Limb (tissue), 2 donors: ENCODE data around the gene MOB3C.

Experiments used
- DNase-seq, 2 donors: peaks; one replicate each; pipeline ENCODE4 v3.0.0-alpha.2; 2016; ENCODE audit errors: extremely low spot score in 2 of 2

MOB3C gene

GRCh38 chr1:46576596-46576995 lies 40.0 kb downstream of the MOB3C start:
- DNase-seq = no peak

- no peak for DNase-seq
Observed at GRCh38 chr1:46575778-46576177, 40.8 kb downstream of the MOB3C start.

- DNase-seq = no peak
Observed at GRCh38 chr1:46575300-46575699, 41.3 kb downstream of the MOB3C start.

- no peak for DNase-seq
Observed at GRCh38 chr1:46571691-46572225, 44.9 kb downstream of the MOB3C start.

- DNase-seq = no peak
Observed at GRCh38 chr1:46569884-46570725, 46.5 kb downstream of the MOB3C start.

- DNase-seq = no peak
Observed at GRCh38 chr1:46569116-46569515, 47.5 kb downstream of the MOB3C start.

- DNase-seq = no peak
Observed at GRCh38 chr1:46568461-46568891, 48.1 kb downstream of the MOB3C start.

- DNase-seq = no peak
Observed at GRCh38 chr1:46563341-46563740, 53.3 kb downstream of the MOB3C start.

- no peak for DNase-seq
Observed at GRCh38 chr1:46562498-46562897, 54.1 kb downstream of the MOB3C start.

GRCh38 chr1:46558966-46559365 lies 57.6 kb downstream of the MOB3C start:
- DNase-seq = no peak

- no peak for DNase-seq
Observed at GRCh38 chr1:46558141-46558963, 58.3 kb downstream of the MOB3C start.
